Measurements from ENCODE around the gene APC2.

Gene APC2

GRCh38 chr19:1503089-1503924 lies 53.4 kb downstream of the APC2 start:
- peak; percentile 40 for DNase-seq

GRCh38 chr19:1503925-1504773 lies 54.2 kb downstream of the APC2 start:
- DNase-seq = no peak

- no peak for DNase-seq
Measured at GRCh38 chr19:1505012-1505411, 55.1 kb downstream of the APC2 start.

- DNase-seq = no peak
Measured at GRCh38 chr19:1505991-1506881, 56.3 kb downstream of the APC2 start.

- no peak for DNase-seq
Measured at GRCh38 chr19:1507192-1507660, 57.3 kb downstream of the APC2 start.

- DNase-seq = peak; percentile 95
Measured at GRCh38 chr19:1507763-1508506, 58.0 kb downstream of the APC2 start.

- no peak for DNase-seq
Measured at GRCh38 chr19:1508507-1508856, 58.6 kb downstream of the APC2 start.

GRCh38 chr19:1509602-1510441 lies 59.9 kb downstream of the APC2 start:
- no peak for DNase-seq

- no peak for DNase-seq
Measured at GRCh38 chr19:1510442-1510806, 60.5 kb downstream of the APC2 start.

- DNase-seq = no peak
Measured at GRCh38 chr19:1510807-1511206, 60.9 kb downstream of the APC2 start.

- DNase-seq = no peak
Measured at GRCh38 chr19:1511318-1512317, 61.7 kb downstream of the APC2 start.

GRCh38 chr19:1512671-1513498 lies 63.0 kb downstream of the APC2 start, which contains the start of gene ADAMTSL5:
ADAMTSL5 (minus strand) TSS chr19:1513019; CDS start chr19:1510943, 2,076 bp downstream.
- no peak for DNase-seq

GRCh38 chr19:1513499-1514294 lies 63.8 kb downstream of the APC2 start:
- peak; percentile 10 for DNase-seq

- DNase-seq = no peak
Measured at GRCh38 chr19:1514295-1514661, 64.4 kb downstream of the APC2 start.

GRCh38 chr19:1514986-1515721 lies 65.2 kb downstream of the APC2 start:
- DNase-seq = no peak

- no peak for DNase-seq
Measured at GRCh38 chr19:1516395-1516753, 66.5 kb downstream of the APC2 start.

- no peak for DNase-seq
Measured at GRCh38 chr19:1518471-1518870, 68.5 kb downstream of the APC2 start.

Measured in GDM1 (cell line).